Measurements from ENCODE around the gene HAGHL. TPM values are rescaled to one million over a fixed set of nuclear protein-coding genes. Genes with fewer than 3 reads are reported as not detected.
A peak's percentile ranks its signal among the peaks of the same experiment; 100 is the strongest.

The HAGHL gene
- total RNA-seq, 1 experiment from 2014 or later: 6.8 TPM

GRCh38 chr16:724188-725040 lies 2.5 kb upstream of the HAGHL start:
- ChIA-PET CTCF (interaction anchor here (0.6 to 1.0 kb wide), 4 partner anchors 8 to 76 kb away, joined by 3 to 12 read pairs (median 4); no protein-coding TSS in a partner anchor), POLR2A (no interaction called here)
- Mint-ChIP-seq H3K36me3 (ENCODE audit: insufficient read depth, unreplicated experiment) (peaks cover 8% of the 10 kb centered on the region), H3K4me3 (ENCODE audit: unreplicated experiment) (no peak overlapping the region), H3K27ac (ENCODE audit: unreplicated experiment) (no peak overlapping the region), H3K9me3 (ENCODE audit: unreplicated experiment) (no peaks in the 10 kb centered on the region), H3K4me1 (ENCODE audit: low read depth, unreplicated experiment) (no peaks in the 10 kb centered on the region), H3K27me3 (ENCODE audit: insufficient read depth, unreplicated experiment) (no peaks in the 10 kb centered on the region)
- no peak for TF ChIP-seq CTCF (IDR thresholded peaks at IDR 0.05; ENCODE audit: insufficient read depth in 1 of 2, low read depth in 1 of 2, low read length in 1 of 2, severe bottlenecking in 1 of 2, unreplicated experiment in 1 of 2)
- no peak for DNase-seq
- Histone ChIP-seq H3K4me1 (peaks cover 17% of the 10 kb centered on the region), H3K36me3 (ENCODE audit: control insufficient read depth, insufficient read depth, low read length) (no peaks in the 10 kb centered on the region), H3K4me3 (ENCODE audit: low read depth, low read length) (no peak overlapping the region), H3K27me3 (replicated peaks; ENCODE audit: control insufficient read depth, insufficient read depth, low read length) (no peaks in the 10 kb centered on the region), H3K9me3 (no peaks in the 10 kb centered on the region)
- intact Hi-C loops (cut with micrococcal nuclease; ENCODE audit: unreplicated experiment): no loop called here
- BruUV-seq (replicated peaks): no TSS peak

GRCh38 chr16:725041-725376 lies 1.9 kb upstream of the HAGHL start:
- H3K27ac Mint-ChIP-seq (ENCODE audit: unreplicated experiment): no peak overlapping the region
- H3K4me1 Mint-ChIP-seq (ENCODE audit: low read depth, unreplicated experiment): no peaks in the 10 kb centered on the region
- CTCF ChIA-PET: interaction anchor here (0.6 to 1.0 kb wide), 3 partner anchors 9 to 76 kb away, joined by 3 to 12 read pairs (median 3); no protein-coding TSS in a partner anchor
- no TSS peak for BruUV-seq (replicated peaks)
- H3K4me3 ChIP-seq (ENCODE audit: low read depth, low read length): no peak overlapping the region
- H3K9me3 ChIP-seq: no peaks in the 10 kb centered on the region
- peaks cover 11% of the 10 kb centered on the region for H3K36me3 Mint-ChIP-seq (ENCODE audit: insufficient read depth, unreplicated experiment)
- H3K4me3 Mint-ChIP-seq (ENCODE audit: unreplicated experiment): no peak overlapping the region
- DNase-seq: no peak
- H3K36me3 ChIP-seq (ENCODE audit: control insufficient read depth, insufficient read depth, low read length): no peaks in the 10 kb centered on the region
- H3K9me3 Mint-ChIP-seq (ENCODE audit: unreplicated experiment): no peaks in the 10 kb centered on the region
- no peaks in the 10 kb centered on the region for H3K27me3 Mint-ChIP-seq (ENCODE audit: insufficient read depth, unreplicated experiment)
- POLR2A ChIA-PET: no interaction called here
- no peak for TF ChIP-seq CTCF (IDR thresholded peaks at IDR 0.05; ENCODE audit: insufficient read depth in 1 of 2, low read depth in 1 of 2, low read length in 1 of 2, severe bottlenecking in 1 of 2, unreplicated experiment in 1 of 2)
- intact Hi-C loops (cut with micrococcal nuclease; ENCODE audit: unreplicated experiment): no loop called here
- no peaks in the 10 kb centered on the region for H3K27me3 ChIP-seq (replicated peaks; ENCODE audit: control insufficient read depth, insufficient read depth, low read length)
- peaks cover 13% of the 10 kb centered on the region for H3K4me1 ChIP-seq

- Mint-ChIP-seq H3K27me3 (ENCODE audit: insufficient read depth, unreplicated experiment) (no peaks in the 10 kb centered on the region), H3K27ac (ENCODE audit: unreplicated experiment) (no peak overlapping the region), H3K36me3 (ENCODE audit: insufficient read depth, unreplicated experiment) (peaks cover 11% of the 10 kb centered on the region), H3K4me1 (ENCODE audit: low read depth, unreplicated experiment) (no peaks in the 10 kb centered on the region), H3K4me3 (ENCODE audit: unreplicated experiment) (peak overlapping the region; percentile 64), H3K9me3 (ENCODE audit: unreplicated experiment) (no peaks in the 10 kb centered on the region)
- H3K9me3 ChIP-seq: no peaks in the 10 kb centered on the region
- H3K27me3 ChIP-seq (replicated peaks; ENCODE audit: control insufficient read depth, insufficient read depth, low read length): no peaks in the 10 kb centered on the region
- H3K36me3 ChIP-seq (ENCODE audit: control insufficient read depth, insufficient read depth, low read length): no peaks in the 10 kb centered on the region
- intact Hi-C loops (cut with micrococcal nuclease; ENCODE audit: unreplicated experiment): no loop called here
- TF ChIP-seq CTCF (IDR thresholded peaks at IDR 0.05; ENCODE audit: insufficient read depth in 1 of 2, low read depth in 1 of 2, low read length in 1 of 2, severe bottlenecking in 1 of 2, unreplicated experiment in 1 of 2): no peak
- no TSS peak for BruUV-seq (replicated peaks)
- no peak overlapping the region for H3K4me3 ChIP-seq (ENCODE audit: low read depth, low read length)
- ChIA-PET CTCF (interaction anchor here (0.9 to 1.5 kb wide), 2 partner anchors 10 to 19 kb away, joined by 3 to 4 read pairs; no protein-coding TSS in a partner anchor), POLR2A (no interaction called here)
- DNase-seq: no peak
- peaks cover 11% of the 10 kb centered on the region for H3K4me1 ChIP-seq
These were observed 1.3 kb upstream of the HAGHL start for GRCh38 chr16:725463-726187.
